ENCODE data around the gene PCDH9.

The PCDH9 gene

DNA sequence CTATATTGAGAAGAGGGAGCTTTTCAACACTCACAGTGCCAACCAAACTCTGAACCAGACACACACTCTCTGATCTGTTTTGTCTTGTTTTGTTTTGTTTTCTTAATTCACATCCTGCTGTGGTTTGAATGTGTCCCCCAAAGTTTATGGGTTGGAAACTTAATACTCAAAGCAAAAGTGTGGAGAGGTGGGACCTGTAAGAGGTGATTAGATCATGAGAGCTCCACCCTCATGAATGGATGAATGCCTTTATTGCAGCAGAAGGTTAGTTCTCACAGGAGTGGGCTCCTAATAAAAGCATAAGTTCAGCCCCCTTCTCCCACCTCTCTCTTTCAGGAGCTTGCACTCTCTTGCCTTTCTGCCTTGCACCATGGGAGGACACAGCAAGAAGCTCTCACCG, 957.1 kb downstream of the PCDH9 start:
- H3K27ac ChIP-seq (ENCODE audit: low read depth, low read length, poor library complexity, severe bottlenecking): no peak overlapping the region
- H3K79me2 ChIP-seq (ENCODE audit: insufficient read depth, low read length): no peaks in the 10 kb centered on the region
- no peak for TF ChIP-seq EZH2 (IDR thresholded peaks at IDR 0.05; ENCODE audit: borderline replicate concordance, low read length)
- TF ChIP-seq, protein P1, sequence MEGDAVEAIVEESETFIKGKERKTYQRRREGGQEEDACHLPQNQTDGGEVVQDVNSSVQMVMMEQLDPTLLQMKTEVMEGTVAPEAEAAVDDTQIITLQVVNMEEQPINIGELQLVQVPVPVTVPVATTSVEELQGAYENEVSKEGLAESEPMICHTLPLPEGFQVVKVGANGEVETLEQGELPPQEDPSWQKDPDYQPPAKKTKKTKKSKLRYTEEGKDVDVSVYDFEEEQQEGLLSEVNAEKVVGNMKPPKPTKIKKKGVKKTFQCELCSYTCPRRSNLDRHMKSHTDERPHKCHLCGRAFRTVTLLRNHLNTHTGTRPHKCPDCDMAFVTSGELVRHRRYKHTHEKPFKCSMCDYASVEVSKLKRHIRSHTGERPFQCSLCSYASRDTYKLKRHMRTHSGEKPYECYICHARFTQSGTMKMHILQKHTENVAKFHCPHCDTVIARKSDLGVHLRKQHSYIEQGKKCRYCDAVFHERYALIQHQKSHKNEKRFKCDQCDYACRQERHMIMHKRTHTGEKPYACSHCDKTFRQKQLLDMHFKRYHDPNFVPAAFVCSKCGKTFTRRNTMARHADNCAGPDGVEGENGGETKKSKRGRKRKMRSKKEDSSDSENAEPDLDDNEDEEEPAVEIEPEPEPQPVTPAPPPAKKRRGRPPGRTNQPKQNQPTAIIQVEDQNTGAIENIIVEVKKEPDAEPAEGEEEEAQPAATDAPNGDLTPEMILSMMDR (IDR thresholded peaks at IDR 0.05; ENCODE audit: low read length): no peak
- H3K9me2 ChIP-seq (ENCODE audit: low read depth, low read length): no peaks in the 10 kb centered on the region
- no peaks in the 10 kb centered on the region for H3F3A ChIP-seq (ENCODE audit: insufficient read depth, low read length)
- no peak overlapping the region for H3K4me3 ChIP-seq (ENCODE audit: low read depth, low read length, poor library complexity, severe bottlenecking)
- H2AFZ ChIP-seq (ENCODE audit: low read length): peak overlapping the region; percentile 17; the same call in 1 of the 2 replicates
- H3K4me1 ChIP-seq (ENCODE audit: insufficient read depth, low read length, severe bottlenecking): no peaks in the 10 kb centered on the region
- no peak overlapping the region for H3K9ac ChIP-seq (ENCODE audit: low read length)
- no peaks in the 10 kb centered on the region for H4K20me1 ChIP-seq (ENCODE audit: insufficient read depth, low read length)
- no peaks in the 10 kb centered on the region for H3K36me3 ChIP-seq (ENCODE audit: insufficient read depth, low read length)
- no peak overlapping the region for H3K4me2 ChIP-seq (ENCODE audit: low read length)
- H3K27me3 ChIP-seq (ENCODE audit: insufficient read depth, low read length): no peaks in the 10 kb centered on the region
- peaks cover 10% of the 10 kb centered on the region for H3K9me3 ChIP-seq (ENCODE audit: low read length)

DNA sequence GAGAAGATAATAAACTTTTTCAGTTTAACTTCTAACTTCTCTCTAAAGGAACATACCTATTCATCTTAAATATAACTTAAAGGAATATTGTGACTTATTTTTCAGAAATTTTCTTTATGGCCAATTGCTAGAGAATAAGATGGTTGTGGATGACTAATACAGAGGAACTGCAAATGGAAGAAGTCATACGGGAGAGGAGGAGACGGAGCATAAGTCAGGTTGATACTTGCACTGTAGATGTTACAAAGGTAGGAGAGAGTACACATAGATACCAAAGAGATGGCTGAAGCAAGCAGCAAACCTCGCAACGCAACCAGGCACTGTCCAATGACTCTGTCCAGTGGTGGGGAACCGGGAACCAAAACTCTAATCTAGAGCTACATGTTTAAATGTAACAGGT, 963.4 kb downstream of the PCDH9 start:
- Histone ChIP-seq H3K79me2 (ENCODE audit: insufficient read depth, low read length) (no peaks in the 10 kb centered on the region), H3K27ac (ENCODE audit: low read depth, low read length, poor library complexity, severe bottlenecking) (no peak overlapping the region), H3K4me1 (ENCODE audit: insufficient read depth, low read length, severe bottlenecking) (peaks cover 6% of the 10 kb centered on the region)

DNA sequence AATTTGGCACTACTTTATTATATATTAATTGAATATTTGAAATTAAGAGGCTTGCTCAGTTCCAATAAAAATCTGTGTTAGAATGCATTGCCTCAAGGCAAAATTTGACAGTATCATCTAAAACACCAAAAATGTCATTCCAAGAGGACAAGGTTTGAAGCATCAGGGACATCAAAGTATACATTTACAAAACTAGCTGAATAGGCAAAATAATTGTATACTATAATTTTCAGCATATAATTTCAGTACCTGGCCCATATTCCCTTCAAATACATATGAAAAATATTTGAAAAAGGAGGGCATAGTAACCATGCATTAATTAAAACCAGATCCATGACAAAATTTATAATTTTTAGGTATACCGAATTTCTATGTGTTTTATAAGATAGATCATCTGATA, 963.8 kb downstream of the PCDH9 start:
- Histone ChIP-seq H3K9me2 (ENCODE audit: low read depth, low read length) (no peaks in the 10 kb centered on the region), H3K4me1 (ENCODE audit: insufficient read depth, low read length, severe bottlenecking) (peaks cover 6% of the 10 kb centered on the region), H3F3A (ENCODE audit: insufficient read depth, low read length) (no peaks in the 10 kb centered on the region), H3K9ac (ENCODE audit: low read length) (no peak overlapping the region), H3K27ac (ENCODE audit: low read depth, low read length, poor library complexity, severe bottlenecking) (no peak overlapping the region), H3K27me3 (ENCODE audit: insufficient read depth, low read length) (no peaks in the 10 kb centered on the region), H3K9me3 (ENCODE audit: low read length) (no peaks in the 10 kb centered on the region), H3K4me3 (ENCODE audit: low read depth, low read length, poor library complexity, severe bottlenecking) (no peak overlapping the region), H4K20me1 (ENCODE audit: insufficient read depth, low read length) (no peaks in the 10 kb centered on the region), H2AFZ (ENCODE audit: low read length) (no peak overlapping the region), H3K4me2 (ENCODE audit: low read length) (no peak overlapping the region), H3K79me2 (ENCODE audit: insufficient read depth, low read length) (no peaks in the 10 kb centered on the region), H3K36me3 (ENCODE audit: insufficient read depth, low read length) (no peaks in the 10 kb centered on the region)
- no peak for TF ChIP-seq EZH2 (IDR thresholded peaks at IDR 0.05; ENCODE audit: borderline replicate concordance, low read length)
- TF ChIP-seq, protein P1 (IDR thresholded peaks at IDR 0.05; ENCODE audit: low read length): no peak

More for the DNA sequence above, 963.4 kb downstream of the PCDH9 start:
- Histone ChIP-seq H3K9me3 (ENCODE audit: low read length) (no peaks in the 10 kb centered on the region), H3K9ac (ENCODE audit: low read length) (no peak overlapping the region), H3K36me3 (ENCODE audit: insufficient read depth, low read length) (no peaks in the 10 kb centered on the region), H2AFZ (ENCODE audit: low read length) (no peak overlapping the region), H4K20me1 (ENCODE audit: insufficient read depth, low read length) (no peaks in the 10 kb centered on the region), H3K4me3 (ENCODE audit: low read depth, low read length, poor library complexity, severe bottlenecking) (no peak overlapping the region), H3K9me2 (ENCODE audit: low read depth, low read length) (no peaks in the 10 kb centered on the region), H3F3A (ENCODE audit: insufficient read depth, low read length) (no peaks in the 10 kb centered on the region), H3K27me3 (ENCODE audit: insufficient read depth, low read length) (no peaks in the 10 kb centered on the region), H3K4me2 (ENCODE audit: low read length) (no peak overlapping the region)
- TF ChIP-seq, protein P1 (IDR thresholded peaks at IDR 0.05; ENCODE audit: low read length): no peak
- no peak for TF ChIP-seq EZH2 (IDR thresholded peaks at IDR 0.05; ENCODE audit: borderline replicate concordance, low read length)

Measured in OCI-LY1 (cell line).